OCI-LY7 (cell line): ENCODE results near the gene COL9A3.

Experiments
- CTCF ChIP-seq: fragments of 200-600 bp; sonication (generic); conservative IDR thresholded peaks from 2 replicates; pipeline ENCODE4 v1.5.1; 2014; ENCODE audit warnings: mild to moderate bottlenecking, antibody characterized with exemption, low read length, moderate library complexity, mixed read lengths
- EZH2phosphoT487 ChIP-seq: fragments of 200-600 bp; sonication (generic); IDR thresholded peaks from 2 replicates; pipeline ENCODE4 v1.6.1; 2018; ENCODE audit warnings: low read depth, borderline replicate concordance, mild to moderate bottlenecking, mixed run types, antibody characterized with exemption, low read length, moderate library complexity, mixed read lengths

GRCh38 chr20:62829231-62830230 is 12.7 kb downstream of the COL9A3 start:
- no peak for TF ChIP-seq CTCF
- TF ChIP-seq EZH2phosphoT487 = no peak
